ENCODE data around the gene GET3. TPM values are rescaled to one million over a fixed set of nuclear protein-coding genes. Genes with fewer than 3 reads are reported as not detected.
A peak's percentile ranks its signal among the peaks of the same experiment; 100 is the strongest.

The GET3 gene
- total RNA-seq = 10 to 100 TPM; 50.6 to 79.7 (median 60.1) TPM
- polyA plus RNA-seq = 100 to 1,000 TPM in 1 of 2 donors, 10 to 100 TPM in 1; 37.0 to 121 TPM
- long read RNA-seq, donor 1, transcript ASNA1-201 (7 exons, 1,280 nt) = major isoform, 42 of 50 reads
- long read RNA-seq, donor 1, partial matches to known transcripts = 8 of 50 reads
- long read RNA-seq, donor 1, other reads (novel, unspliced or antisense) = 0 of 50 reads
- long read RNA-seq, donor 2, transcript ASNA1-201 (7 exons, 1,280 nt) = major isoform, 34 of 44 reads
- long read RNA-seq, donor 2, partial matches to known transcripts = 8 of 44 reads
- long read RNA-seq, donor 2, other reads (novel, unspliced or antisense) = 1 of 44 reads
- long read RNA-seq, donor 3, transcript ASNA1-201 (7 exons, 1,280 nt) = major isoform, 19 of 21 reads
- long read RNA-seq, donor 3, partial matches to known transcripts = 1 of 21 reads
- long read RNA-seq, donor 3, other reads (novel, unspliced or antisense) = 1 of 21 reads

DNA sequence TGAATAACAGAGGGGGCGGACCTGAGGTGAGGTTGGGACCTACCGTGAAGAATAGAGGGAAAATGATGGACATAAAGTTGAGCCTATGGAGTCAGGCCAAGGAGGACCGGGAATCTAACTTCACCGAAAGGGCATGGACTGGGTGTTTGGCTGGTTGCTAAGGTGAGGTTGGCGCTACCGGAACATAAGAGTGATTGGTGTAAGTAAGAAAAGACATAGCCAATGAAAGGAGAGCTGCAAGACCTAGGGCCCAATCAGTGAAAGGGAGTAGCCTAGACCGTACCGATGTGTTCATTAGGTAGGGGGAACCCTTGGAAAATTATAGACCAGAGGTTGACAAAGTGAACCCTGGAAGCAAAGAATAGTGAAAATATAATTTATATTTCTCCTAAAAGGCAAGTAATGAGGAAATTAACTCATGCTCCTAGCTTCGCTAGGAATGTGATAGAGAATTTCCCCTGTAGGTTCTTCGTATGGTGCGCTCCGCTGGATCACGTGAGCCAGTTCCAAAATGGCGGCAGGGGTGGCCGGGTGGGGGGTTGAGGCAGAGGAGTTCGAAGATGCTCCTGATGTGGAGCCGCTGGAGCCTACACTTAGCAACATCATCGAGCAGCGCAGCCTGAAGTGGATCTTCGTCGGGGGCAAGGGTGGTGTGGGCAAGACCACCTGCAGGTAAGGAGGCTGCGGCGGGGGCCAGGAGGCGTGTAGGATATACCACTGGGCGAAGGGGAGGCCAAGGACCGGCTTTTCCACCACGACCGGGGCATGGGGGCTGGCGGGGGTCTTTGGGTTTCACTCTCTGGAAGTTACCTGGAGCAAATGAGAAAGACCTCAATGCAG, at the start of gene GET3:
GET3 (plus strand) TSS at position 503 of the 840 bp plus-strand sequence; CDS start at position 512, 9 bp downstream.
- H3K4me1 ChIP-seq = peaks cover 19 to 51% (median 39%) of the 10 kb centered on the region in 9 donors
- H3K27ac ChIP-seq = peak within 1 kb of the TSS; percentile 83 to 98 (median 92)
- intact Hi-C loops (cut with DNase I) = loop anchor here in 3 of 10 donors (1.0 to 2.0 kb wide), 3 partner anchors 14 to 56 kb away; partner anchors contain the start of genes HOOK2 (in 1 of the 3) and TNPO2 (in 1 of the 3)
- DNase-seq (peak; percentile 75 to 96), ATAC-seq (peak; percentile 87 to 95 (median 92))
- H3K27me3 ChIP-seq = no peaks in the 10 kb centered on the region
- WGBS, 2 donors = 0% methylated on average over 29 of the region's 29 CpGs
- no peaks in the 10 kb centered on the region for H3K9me3 ChIP-seq
- peaks cover 0 to 44% (median 0%) of the 10 kb centered on the region in 9 donors for H3K36me3 ChIP-seq
- TF ChIP-seq, protein P1, sequence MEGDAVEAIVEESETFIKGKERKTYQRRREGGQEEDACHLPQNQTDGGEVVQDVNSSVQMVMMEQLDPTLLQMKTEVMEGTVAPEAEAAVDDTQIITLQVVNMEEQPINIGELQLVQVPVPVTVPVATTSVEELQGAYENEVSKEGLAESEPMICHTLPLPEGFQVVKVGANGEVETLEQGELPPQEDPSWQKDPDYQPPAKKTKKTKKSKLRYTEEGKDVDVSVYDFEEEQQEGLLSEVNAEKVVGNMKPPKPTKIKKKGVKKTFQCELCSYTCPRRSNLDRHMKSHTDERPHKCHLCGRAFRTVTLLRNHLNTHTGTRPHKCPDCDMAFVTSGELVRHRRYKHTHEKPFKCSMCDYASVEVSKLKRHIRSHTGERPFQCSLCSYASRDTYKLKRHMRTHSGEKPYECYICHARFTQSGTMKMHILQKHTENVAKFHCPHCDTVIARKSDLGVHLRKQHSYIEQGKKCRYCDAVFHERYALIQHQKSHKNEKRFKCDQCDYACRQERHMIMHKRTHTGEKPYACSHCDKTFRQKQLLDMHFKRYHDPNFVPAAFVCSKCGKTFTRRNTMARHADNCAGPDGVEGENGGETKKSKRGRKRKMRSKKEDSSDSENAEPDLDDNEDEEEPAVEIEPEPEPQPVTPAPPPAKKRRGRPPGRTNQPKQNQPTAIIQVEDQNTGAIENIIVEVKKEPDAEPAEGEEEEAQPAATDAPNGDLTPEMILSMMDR (IDR thresholded peaks at IDR 0.05) = no peak
- H3K4me3 ChIP-seq = peak within 1 kb of the TSS; percentile 68 to 93 (median 78)

DNA sequence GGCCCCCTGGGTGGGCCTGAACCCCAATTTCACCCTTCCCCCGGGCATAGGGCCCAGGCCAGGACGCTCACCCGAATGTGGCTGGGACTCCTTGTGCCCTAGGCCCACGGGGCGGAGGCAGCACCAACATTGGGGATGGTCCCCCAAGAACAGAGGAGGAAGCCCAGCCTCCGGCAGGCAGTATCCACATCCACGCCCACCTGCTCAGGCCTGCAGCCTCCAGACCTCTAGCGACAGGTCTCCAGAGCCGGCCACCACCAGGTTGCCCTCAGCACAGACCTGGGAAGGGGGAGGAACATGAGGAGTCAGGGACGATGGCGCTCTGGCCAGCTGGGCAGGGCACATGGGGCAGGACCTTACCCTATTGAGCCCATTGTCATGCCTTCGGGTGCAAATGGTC, 48.3 kb upstream of the GET3 start:
- WGBS, 2 donors = 90 to 96% methylated on average over 12 of the region's 12 CpGs
- no peaks in the 10 kb centered on the region for H3K4me1 ChIP-seq
- intact Hi-C loops (cut with DNase I) = no loop called here
- H3K9me3 ChIP-seq = no peaks in the 10 kb centered on the region
- H3K36me3 ChIP-seq = peaks cover 0 to 4% (median 0%) of the 10 kb centered on the region in 9 donors
- no peak for DNase-seq
- no peak overlapping the region for H3K27ac ChIP-seq
- TF ChIP-seq, protein P1 (IDR thresholded peaks at IDR 0.05) = no peak
- ATAC-seq = no peak
- no peak overlapping the region for H3K4me3 ChIP-seq
- H3K27me3 ChIP-seq = no peaks in the 10 kb centered on the region

DNA sequence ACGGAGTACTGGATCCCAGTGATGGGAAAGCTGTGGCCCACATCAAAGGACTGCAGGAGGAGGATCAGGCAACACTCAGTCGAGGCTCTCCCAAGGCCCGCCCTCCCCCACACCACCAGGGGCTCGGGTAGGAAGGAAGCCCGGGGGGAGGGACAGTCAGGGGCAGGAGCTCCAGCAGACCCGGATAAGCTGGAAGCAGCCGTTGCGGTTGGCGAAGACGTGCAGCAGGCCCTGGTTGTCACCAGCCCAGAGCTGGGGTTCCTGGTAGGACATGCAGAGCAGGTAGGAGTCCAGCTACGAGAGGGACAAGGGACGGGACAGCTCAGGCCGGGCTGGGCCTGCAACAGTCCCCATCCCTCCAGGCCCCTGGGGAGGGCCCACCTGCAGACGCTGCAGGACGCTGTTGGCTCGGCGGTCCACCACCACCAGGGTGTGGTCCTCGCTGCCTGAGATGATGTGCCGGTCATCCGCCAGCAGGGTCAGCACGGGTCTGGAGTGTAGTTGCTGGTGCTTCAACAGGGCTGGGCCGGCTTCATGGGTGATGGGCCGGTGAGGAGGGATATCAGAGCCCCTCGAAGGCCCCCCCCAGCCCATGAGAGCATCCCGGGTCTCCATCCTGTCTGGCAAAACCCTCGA, 47.6 kb upstream of the GET3 start:
- no peaks in the 10 kb centered on the region for H3K27me3 ChIP-seq
- no peaks in the 10 kb centered on the region for H3K4me1 ChIP-seq
- no peak overlapping the region for H3K4me3 ChIP-seq
- intact Hi-C loops (cut with DNase I) = no loop called here
- WGBS, 2 donors = 69 to 74% methylated on average over 26 of the region's 26 CpGs
- peaks cover 0 to 4% (median 0%) of the 10 kb centered on the region in 9 donors for H3K36me3 ChIP-seq
- no peak for DNase-seq
- no peak overlapping the region for H3K27ac ChIP-seq
- H3K9me3 ChIP-seq = no peaks in the 10 kb centered on the region
- peak in 1 of 8 donors; percentile 29 for ATAC-seq
- TF ChIP-seq, protein P1 (IDR thresholded peaks at IDR 0.05) = no peak

DNA sequence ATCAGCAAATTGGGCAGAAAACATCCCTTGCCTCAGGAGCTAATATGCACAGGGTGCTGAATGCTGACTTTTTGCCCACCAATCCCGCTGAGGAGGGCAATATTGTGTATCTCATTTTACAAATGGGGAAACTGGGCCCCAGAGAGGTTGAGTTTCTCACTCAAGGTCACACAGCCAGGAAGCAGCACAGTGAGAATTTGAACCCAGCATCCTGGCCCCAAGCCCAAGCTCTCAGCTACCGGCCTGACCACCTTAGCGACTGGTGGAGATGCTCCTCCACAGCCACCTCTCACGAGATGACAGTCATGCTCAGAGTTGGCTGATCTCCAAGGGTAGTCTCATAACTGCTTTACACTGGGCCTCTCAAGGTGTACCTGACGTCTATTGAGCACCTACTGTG, 44.3 kb upstream of the GET3 start:
- H3K36me3 ChIP-seq = peaks cover 0 to 7% (median 0%) of the 10 kb centered on the region in 9 donors
- H3K27me3 ChIP-seq = no peaks in the 10 kb centered on the region
- no peaks in the 10 kb centered on the region for H3K9me3 ChIP-seq
- TF ChIP-seq, protein P1 (IDR thresholded peaks at IDR 0.05) = no peak
- 84% methylated on average over 5 of the region's 5 CpGs for WGBS, 2 donors
- no peak for DNase-seq
- intact Hi-C loops (cut with DNase I) = no loop called here
- no peak overlapping the region for H3K4me3 ChIP-seq
- ATAC-seq = no peak
- H3K27ac ChIP-seq = no peak overlapping the region
- peaks cover 5 to 23% (median 16%) of the 10 kb centered on the region in 9 donors for H3K4me1 ChIP-seq
